ENCODE data around the gene C4orf36.
"Not testable (repeated sequence)": the region's sequence is repeated elsewhere in the genome, so short reads cannot be mapped to it uniquely, and the experiment has no call there.

Gene C4orf36

DNA sequence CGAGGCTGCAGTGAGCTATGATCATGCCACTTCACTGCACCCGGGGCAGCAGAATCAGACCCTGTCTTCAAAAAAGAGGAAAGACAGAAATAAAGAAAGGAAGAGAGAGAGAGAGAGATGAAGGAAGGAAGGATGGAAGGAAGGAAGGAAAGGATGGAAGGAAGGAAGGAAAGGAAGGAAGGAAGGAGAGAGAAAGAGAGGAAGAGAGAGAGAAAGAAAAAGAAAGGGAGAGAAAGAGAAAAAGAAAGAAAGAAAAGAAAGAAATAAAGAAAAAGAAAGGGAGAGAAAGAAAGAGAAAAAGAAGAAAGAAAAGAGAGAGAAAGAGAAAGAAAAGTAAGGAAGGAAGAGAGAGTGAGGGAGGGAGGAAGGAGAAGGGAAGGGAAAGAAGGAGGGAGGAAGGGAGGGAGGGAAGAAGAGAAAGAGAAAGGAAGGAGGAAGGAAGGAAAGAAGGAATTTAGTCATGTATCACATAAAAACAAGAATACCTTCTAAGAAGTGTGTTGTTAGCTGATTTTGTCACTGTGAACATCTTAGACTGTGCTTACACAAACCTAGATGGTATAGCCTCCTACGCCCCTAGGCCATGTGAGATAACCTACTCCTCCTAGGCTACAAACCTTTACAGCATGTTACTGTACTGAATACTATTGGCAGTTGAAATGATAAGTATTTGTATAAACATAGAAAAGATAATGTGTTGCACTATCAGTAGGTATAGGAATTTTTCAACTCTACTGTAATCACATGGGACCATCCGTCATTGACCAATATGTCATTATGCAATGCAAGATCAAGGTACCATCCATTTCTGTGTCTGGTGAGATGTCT lies 25.2 kb upstream of the C4orf36 start:
- no peak for DNase-seq (ENCODE audit: low spot score)

DNA sequence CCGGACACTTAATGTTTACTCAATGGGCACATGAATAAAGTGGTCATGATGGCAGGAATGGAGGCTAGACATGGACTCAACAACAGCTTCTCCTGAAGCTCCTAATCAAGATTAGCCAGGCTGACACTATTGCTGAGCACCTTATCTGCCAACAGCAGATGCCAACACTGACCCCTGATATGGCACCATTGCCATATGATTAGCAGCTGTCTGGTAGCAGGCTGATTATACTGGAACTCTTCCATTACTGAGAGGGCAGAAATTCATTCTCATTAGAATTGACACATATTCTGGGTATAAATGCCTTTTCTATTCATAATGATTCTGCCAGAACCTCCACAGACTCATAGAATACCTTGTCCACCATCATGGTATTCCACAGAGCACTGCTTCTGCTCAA lies 24.2 kb upstream of the C4orf36 start:
- no peak for DNase-seq (ENCODE audit: low spot score)

DNA sequence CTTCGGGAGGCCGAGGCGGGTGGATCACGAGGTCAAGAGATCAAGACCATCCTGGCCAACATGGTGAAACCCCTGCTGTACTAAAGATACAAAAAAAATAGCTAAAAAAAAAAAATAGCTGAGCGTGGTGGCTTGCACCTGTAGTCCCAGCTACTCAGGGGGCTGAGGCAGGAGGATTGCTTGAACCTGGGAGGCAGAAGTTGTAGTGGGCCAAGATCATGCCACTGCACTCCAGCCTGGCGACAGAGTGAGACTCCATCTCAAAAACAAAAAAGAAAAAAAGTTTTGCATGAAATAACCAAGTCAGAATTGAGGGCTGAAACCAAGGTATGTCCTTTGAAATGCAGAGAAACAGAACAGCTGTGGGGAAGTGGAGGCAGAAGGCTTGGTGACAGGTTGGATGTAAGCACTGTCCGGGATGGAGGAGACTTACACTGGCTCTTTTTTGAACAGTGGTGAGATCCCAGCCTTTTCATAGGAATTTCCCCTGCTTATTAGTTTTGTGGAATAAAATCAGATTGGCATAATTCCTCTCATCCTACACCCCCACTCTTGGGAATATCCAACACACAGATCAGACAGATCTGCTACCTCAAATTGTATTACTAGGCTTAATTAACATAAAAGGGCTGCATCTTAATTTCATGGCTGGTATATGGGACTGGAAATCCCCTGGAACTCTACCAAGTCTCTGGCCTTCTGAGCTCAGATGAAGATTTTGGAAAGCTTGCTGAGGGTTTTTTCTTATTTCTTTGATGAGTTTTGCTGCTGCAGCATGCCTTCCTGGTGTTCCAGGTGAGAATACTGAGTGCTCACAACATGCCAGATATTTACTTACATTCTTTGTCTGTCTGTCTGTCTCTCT lies 18.8 kb upstream of the C4orf36 start:
- no peak for DNase-seq (ENCODE audit: low spot score)

DNA sequence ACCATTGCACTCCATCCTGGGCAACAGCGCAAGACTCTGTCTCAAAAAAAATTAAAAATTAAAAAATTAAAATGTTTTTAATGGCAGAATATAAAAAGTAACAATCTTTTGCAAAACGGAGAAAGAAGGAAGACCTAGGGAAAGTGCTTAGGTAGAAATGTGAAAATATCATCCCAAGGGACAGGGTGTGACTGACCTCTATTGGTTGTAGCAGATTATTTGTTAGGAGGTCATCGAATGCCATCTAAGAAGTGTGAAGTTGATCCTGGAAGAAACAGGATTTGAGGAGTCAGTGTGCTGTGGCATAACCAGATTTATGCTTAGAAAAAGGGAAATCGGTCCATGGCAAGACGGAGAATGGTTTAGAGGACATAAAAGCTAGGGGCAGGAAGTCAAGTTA lies 18.1 kb upstream of the C4orf36 start:
- DNase-seq (ENCODE audit: low spot score) = no peak

DNA sequence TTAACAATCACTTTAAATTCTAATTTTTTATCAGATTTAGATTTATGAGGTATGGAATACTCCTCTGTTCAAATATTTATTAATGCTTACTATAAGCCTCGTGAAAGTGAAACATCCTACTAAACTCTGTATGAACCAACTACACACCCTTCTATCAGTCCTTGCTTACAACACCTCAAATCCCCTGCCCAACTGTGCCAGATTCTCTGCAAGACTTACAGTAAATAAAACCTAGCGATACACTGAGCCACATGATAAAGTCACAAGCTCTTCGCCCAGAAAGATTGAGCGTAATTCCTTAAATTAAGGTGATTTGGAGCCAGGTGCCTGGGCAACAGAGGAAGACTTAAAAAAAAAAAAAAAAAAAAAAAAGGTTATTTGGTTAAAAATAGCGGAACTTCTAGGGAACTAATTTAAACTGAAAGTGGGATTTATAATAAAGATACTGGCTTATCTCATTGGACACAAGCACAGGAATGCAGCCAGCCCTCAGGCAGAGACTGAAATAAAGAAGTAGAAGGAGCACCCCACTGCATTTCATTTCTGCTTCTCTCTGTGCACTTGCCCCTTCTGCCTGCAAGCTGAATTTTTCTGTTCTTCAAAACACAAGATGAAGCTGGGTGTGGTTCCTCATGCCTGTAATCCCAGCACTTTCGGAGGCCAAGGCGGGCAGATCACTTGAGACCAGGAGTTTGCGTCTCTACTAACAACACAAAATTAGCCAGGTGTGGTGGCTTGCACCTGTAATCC lies 17.5 kb upstream of the C4orf36 start:
- no peak for DNase-seq (ENCODE audit: low spot score)

DNA sequence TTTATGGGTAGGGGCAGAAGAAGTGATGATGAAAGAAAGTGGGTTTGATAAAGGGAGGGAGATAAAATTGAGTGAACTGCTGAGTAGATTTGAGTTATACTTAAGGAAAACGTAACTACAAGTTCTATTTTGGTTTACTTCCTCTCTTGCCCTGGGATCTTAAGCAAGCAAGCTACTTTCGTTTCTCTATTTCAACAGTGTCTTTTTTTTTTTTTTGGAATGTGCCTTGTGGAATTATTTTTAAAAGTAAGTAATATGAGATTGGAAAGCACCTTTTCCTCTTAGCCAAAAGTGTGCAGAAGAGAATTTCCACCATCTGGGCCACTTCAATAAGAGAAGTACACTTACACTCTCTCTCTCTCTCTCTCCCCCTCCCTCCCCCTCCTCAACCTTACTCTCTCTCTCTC lies 16.0 kb upstream of the C4orf36 start:
- DNase-seq (ENCODE audit: low spot score) = no peak

DNA sequence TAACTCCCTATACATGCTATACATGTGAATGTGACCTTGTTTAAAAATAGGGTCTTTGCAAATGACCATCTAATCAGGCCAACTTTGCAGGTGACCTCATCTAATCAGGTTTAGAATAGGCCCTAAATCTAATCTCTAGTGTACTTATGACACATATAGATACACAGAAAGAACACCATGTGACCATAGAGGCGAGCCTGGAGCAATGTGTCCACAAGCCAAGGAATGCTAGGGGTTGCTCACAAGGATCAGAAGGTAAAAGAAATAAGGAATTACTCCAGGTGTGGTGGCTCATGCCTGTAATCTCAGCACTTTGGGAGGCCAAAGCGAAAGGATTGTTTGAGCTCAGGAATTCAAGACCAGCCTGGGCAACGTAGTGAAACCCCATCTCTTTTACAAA lies 9.6 kb upstream of the C4orf36 start:
- DNase-seq (ENCODE audit: low spot score) = no peak

DNA sequence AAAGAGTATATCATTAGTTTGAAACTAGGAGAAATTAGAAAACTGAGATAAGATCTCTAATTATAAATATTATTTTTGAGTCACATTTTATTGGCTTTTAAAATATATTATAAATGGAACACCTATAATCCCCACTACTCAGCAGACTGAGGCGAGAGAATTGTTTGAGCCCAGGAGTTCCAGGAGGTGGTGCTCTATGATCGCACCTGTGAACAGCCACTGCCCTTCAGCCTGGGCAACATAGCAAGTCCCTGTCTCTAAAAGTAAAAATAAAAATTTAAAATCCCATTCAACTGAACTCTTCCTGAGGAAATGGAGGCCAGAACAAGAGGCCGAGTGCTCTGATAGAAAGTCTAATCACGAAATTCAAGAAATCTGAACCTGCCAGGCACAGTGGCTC lies 6.3 kb upstream of the C4orf36 start:
- DNase-seq (ENCODE audit: low spot score) = no peak

DNA sequence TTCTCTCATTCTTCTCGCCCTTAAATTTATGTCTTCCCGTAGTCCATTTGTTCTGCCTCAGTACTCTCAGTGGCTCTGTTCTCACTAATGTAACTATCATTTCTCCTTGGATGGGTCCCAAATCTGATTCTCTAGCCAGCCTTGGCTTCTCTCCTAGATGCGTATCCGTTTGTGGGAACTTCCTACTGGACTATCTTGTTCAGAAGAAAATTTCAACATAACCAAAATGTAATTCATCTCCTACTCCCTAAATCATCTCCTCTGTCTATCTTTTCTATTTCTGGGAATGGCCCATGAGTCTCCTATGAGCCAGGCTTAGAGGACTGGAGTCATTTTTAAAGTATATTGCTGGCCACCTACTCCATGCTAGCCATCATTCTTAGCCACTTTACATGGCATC lies 4.4 kb upstream of the C4orf36 start:
- no peak for DNase-seq (ENCODE audit: low spot score)

DNA sequence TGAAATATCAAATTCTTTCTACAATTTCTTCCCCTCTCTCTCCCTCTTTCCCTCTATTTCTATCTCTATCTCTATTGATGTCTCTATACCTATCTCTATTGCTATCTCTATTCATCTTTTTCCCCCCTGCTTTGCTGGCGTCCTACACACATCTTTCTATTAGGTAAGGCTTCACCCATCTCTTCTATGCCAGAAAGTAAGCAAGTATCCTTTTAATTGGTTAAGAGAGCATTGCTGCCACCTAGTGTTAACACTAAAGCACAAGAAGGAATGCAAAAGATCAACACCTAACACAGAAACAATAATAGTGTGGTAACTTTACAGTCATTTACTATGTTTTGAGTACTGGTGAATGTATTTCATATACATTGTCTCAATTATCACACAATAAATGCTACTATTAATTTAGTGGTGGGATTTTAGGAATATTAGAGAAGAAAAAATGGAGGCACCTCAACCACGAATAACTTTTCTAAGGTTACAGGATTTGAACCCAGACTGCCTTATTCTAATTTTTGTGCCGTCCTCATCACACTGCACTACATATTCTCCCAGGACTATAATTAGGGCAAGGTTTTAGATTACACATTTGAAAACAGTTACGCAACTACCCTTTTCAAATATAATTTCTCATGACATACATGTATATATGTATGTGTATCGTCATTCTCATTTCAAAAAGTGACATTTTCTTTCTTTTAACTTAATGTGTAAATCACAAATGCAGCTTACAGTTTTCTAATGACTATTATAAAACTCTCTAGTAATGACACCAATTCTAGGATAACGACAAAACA lies 3.7 kb upstream of the C4orf36 start:
- DNase-seq (ENCODE audit: low spot score) = no peak

DNA sequence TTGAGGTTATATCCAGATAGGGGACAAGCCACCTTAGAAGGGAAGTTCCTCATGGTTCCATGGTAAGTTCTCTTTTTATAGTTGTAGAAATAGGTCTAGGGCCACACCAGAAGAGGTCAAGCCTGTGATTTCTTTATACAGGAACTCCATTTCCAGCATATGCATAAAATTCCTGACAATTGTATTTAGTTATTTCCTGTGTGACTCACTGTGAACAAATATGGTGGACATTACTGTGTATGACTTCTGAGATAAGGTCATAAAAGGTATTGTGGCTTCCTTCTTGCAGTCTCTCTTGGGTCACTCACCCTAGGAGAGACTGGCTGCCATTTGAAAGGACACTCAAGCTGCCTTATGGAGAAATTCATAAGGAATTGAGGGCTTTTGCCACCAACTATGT lies 2.2 kb upstream of the C4orf36 start:
- no peak for DNase-seq (ENCODE audit: low spot score)

DNA sequence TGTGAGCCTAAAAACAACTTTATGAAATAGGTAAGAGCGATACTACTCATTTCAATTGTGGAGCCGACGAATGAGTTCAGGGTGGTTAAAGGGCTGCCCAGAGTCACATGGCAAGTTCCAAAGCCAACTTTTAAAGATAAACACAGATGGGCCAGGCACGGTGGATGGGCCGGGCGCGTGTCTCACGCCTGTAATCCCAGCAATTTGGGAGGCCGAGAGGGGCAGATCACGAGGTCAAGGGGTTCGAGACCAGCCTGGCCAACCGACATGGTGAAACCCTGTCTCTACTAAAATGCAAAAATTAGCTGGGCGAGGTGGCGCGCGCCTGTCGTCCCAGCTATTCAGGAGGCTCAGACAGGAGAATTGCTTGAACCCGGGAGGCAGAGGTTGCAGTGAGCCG lies 914 bp upstream of the C4orf36 start:
- DNase-seq (ENCODE audit: low spot score) = no peak

DNA sequence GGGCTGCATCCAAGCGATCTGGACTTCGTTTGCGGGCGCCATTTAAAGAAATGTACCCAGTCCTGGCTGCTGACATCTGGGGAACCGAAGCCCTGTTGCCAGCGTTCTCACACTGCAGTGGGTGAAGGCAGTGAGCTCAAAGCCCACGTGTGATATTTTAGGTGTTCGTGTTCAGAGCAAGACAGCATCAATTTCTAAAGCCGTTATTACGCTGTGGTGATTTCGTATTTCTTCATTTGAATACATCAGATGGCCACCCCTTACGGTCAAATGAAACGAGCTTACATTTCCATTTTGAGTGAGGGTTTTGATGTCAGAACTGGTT lies 376 bp upstream of the C4orf36 start:
- DNase-seq (ENCODE audit: low spot score) = no peak

DNA sequence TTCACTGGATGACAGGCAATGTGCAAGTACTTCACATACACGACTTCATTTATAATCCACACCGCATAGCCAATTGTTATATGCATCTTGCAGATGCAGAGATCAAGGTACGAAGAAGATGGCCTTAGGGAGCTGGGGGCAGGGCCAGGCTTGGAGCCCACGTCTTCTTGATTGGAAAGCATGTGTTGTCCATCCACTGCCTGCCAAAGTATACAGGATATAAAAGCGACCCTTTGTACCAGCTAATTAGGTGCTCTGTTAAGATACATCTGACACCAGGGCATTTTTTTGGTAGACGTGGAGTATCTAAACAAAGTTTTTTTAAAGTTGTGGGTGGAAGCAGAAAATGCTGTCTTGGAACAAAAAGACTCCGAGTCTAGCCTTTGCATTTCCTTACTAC lies 1.4 kb downstream of the C4orf36 start:
- no peak for DNase-seq (ENCODE audit: low spot score)

DNA sequence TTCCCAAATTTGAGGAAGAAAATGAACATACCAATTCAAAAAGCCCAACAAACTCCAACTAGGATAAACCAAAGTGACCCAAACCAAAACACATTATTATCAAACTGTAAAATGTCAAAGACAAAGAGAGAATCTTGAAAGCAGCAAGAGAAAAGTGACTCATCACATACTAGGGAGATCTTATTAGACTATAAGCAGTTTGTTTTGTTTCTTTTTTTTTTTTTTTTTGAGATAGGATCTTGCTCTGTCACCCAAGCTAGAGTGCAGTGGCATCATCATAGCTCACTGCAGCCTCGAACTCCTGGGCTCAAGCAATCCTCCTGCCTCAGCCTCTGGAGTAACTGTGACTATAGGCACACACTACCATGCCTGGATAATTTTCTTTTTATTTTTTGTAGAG lies 12.6 kb downstream of the C4orf36 start:
- no peak for DNase-seq (ENCODE audit: low spot score)

DNA sequence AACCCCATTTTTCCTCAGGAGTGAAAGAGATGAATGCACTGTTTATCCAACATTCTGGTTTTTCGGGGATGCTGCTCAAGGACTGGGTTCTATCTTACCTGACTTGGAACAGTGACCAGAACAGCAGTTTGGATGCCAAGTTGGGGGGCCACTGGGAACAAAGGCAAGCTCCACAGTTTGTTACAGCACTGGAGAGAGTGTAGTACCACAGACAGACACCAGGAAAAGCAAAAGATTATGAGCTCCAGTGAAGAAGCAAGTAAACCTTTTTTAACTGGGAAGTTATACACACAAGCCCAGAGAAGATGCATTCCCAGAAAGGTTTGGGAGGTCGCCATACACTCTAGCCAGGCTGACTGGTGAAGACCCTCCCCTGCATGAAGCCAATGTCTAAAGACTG lies 13.6 kb downstream of the C4orf36 start:
- DNase-seq (ENCODE audit: low spot score) = no peak

DNA sequence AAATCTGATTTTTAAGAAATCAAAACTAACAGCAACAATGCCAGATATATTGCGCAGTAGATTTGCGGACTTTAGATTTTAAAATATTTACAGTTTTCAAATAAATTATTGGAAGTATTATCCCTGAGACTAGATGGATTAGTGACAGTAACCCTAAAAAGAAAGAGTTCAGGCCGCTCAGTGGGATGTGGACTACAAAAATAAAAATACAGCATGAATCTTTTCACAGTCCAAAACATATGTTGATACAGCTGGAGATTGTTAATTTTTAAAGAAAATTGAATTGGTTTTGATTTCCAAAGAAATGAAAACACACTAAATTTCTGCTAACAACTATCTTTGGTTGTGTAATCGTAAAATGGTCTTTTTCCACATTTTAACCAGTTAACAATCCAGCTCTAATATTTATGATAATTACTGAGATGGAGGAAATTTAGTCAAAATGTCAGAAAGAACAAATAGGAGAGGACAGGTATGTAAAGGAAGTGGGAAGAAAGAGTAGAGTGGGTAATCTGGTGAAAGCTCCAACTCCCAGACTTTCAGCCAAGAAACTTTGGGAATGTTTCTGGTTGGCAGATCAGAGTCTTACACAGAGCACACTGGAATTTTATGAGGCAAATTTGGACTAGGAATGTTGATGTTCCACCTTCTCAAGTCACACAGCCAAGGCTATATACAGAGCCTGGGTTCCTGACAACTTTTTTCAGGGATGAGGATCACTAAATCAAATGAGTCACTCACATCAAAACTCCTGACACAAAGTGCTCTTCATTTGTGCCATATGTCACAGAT lies 15.1 kb downstream of the C4orf36 start:
- DNase-seq (ENCODE audit: low spot score) = no peak

DNA sequence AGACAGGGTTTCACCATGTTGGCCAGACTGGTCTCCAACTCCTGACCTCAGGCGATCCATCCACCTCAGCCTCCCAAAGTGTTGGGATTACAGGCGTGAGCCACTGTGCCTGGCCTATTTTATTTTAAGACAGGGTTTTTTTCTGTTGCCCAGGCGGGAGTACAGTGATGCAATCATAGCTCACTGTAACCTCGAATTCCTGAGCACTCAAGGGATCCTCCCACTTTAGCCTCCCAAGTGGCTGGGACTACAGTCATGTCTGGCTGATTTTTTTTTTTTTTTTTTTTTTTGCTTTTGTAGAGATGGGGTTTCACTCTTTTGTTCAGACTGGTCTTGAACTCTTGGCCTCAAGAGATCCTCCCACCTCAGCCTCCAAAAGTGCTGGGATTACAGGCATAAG lies 16.8 kb downstream of the C4orf36 start:
- DNase-seq (ENCODE audit: low spot score) = not testable (repeated sequence)

DNA sequence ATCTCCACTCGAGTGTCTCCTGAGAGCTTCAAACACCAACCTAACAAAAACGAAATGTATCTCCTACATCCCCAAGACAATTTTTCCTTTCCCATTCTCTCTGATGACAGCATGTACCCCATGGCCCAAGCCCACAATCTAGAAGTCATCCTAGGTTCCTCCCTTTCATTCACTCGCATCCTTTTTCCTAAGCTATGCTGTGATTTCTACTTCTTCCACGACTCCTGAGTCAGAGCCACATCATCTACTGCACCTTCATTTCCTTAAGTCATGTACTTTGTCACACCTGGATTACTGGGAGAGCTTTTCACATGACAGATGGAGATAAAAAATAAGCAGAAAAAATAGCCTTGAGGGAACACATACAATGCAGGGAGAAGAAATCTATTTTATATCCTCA lies 20.1 kb downstream of the C4orf36 start:
- DNase-seq (ENCODE audit: low spot score) = no peak

DNA sequence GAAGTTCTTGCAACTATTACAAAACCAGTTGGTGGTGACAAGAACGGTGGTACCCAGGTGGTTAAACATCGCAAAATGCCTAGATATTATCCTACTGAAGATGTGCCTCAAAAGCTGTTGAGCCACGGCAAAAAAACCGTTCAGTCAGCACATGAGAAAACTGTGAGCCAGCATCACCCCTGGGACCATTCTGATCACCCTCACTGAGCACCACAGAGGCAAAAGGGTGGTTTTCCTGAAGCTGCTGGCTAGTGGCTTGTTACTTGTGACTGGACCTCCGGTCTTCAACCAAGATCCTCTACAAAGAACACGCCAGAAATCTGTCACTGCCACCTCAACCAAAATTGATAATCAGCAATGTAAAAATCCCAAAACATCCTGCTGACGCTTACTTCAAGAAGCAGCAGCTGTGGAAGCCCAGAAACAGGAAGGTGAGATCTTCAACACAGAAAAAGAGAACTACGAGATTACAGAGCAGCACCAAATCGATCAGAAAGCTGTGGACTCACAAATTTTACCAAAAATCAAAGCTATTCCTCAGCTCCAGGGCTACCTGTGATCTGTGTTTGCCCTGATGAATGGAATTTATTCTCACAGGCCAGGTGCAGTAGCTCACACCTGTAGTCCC lies 21.7 kb downstream of the C4orf36 start:
- no peak for DNase-seq (ENCODE audit: low spot score)

All from left forelimb (tissue), 1 donor.